ENCODE data around the gene FKTN.

The FKTN gene

DNA sequence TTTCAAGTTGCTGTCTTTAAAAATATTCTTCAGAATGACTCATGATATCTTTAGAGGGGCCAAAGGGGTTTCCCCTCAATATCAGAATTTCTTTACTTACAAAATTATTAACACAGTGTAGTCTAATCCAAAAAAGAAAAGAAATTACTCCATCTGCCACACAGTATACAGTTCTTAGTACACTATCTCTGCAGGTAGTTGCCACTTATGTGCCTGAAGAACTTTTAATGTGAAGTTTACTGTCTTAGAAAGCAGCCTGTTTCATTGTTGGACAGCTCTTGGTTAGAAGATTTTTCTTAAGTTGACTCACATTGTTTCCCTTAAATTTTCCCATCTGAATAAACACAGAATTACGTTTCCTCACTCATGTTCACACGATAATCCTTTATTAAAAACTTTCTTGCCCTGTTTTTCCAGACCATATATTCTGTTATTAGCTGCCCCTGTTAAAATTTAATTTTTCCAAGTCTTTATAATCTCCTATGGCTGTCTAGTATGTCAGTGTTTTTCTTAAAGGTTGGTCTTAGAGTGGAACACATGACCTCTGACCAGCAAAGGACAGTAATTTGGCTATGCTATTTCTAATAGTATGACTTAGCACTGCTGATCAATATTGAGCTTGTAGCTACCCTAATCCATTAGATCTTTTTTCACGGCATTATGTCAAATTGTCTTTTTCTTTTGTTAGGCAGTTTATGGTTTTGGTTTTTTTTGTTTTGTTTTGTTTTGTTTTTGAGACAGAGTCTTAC is 21.8 kb upstream of the FKTN start:
- Histone ChIP-seq H3K4me3 (IDR thresholded peaks at IDR 0.05; ENCODE audit: insufficient read depth, low read depth, low read length) (no peak overlapping the region), H3K27me3 (ENCODE audit: insufficient read depth, low read depth) (no peaks in the 10 kb centered on the region), H3K4me2 (no peak overlapping the region), H2AFZ (ENCODE audit: low read depth) (no peak overlapping the region), H3K79me2 (ENCODE audit: insufficient read depth, low read depth) (no peaks in the 10 kb centered on the region), H4K20me1 (ENCODE audit: insufficient read depth) (no peaks in the 10 kb centered on the region), H3K36me3 (ENCODE audit: insufficient read depth) (no peaks in the 10 kb centered on the region), H3K27ac (no peak overlapping the region), H3K4me1 (ENCODE audit: low read depth, poor library complexity, severe bottlenecking) (no peaks in the 10 kb centered on the region), H3K9ac (no peak overlapping the region)
- TF ChIP-seq, protein P1, sequence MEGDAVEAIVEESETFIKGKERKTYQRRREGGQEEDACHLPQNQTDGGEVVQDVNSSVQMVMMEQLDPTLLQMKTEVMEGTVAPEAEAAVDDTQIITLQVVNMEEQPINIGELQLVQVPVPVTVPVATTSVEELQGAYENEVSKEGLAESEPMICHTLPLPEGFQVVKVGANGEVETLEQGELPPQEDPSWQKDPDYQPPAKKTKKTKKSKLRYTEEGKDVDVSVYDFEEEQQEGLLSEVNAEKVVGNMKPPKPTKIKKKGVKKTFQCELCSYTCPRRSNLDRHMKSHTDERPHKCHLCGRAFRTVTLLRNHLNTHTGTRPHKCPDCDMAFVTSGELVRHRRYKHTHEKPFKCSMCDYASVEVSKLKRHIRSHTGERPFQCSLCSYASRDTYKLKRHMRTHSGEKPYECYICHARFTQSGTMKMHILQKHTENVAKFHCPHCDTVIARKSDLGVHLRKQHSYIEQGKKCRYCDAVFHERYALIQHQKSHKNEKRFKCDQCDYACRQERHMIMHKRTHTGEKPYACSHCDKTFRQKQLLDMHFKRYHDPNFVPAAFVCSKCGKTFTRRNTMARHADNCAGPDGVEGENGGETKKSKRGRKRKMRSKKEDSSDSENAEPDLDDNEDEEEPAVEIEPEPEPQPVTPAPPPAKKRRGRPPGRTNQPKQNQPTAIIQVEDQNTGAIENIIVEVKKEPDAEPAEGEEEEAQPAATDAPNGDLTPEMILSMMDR (conservative IDR thresholded peaks at IDR 0.05; ENCODE audit: low read depth, low read length) = no peak

DNA sequence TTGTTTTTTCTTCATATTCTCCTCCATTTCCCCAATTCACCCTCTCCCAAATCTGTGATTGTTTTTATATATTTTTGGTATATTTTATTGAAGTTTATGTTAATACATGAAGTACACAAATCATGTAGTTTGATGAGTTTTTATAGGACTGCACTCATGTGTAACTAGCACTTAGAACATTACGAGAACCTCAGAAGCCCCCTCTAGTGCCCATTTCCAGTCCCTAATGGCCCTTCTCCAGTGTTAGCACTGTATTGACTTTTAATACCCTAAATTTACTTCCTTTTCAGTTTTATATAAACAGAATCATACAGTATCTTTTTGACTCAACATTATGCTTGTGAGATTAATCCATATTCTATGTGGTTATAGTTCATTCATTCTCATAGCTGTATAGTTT is 18.5 kb upstream of the FKTN start:
- TF ChIP-seq, protein P1 (conservative IDR thresholded peaks at IDR 0.05; ENCODE audit: low read depth, low read length) = no peak
- Histone ChIP-seq H3K27me3 (ENCODE audit: insufficient read depth, low read depth) (no peaks in the 10 kb centered on the region), H3K27ac (no peak overlapping the region)

DNA sequence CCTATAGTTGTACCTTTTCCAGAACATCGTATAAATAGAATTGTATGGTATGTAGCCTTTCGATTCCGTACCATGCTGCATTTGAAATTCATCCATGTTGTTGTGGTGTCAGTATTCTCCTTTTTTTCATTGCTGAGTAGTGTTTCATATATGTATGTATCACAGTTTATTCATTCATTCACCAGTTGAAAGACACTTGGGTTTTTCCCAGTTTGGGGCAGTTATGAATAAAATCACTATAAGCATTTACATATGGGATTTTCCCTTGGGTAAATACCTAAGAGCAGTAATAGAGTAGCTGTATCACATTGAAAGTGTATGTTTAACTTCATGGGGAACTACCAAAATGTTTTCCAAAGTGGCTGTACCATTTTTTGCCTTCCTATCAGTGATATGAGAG is 16.1 kb upstream of the FKTN start:
- TF ChIP-seq, protein P1 (conservative IDR thresholded peaks at IDR 0.05; ENCODE audit: low read depth, low read length) = no peak

More for the DNA sequence above, 18.5 kb upstream of the FKTN start:
- H4K20me1 ChIP-seq (ENCODE audit: insufficient read depth) = no peaks in the 10 kb centered on the region
- H3K4me1 ChIP-seq (ENCODE audit: low read depth, poor library complexity, severe bottlenecking) = no peaks in the 10 kb centered on the region
- no peak overlapping the region for H3K9ac ChIP-seq
- no peaks in the 10 kb centered on the region for H3K79me2 ChIP-seq (ENCODE audit: insufficient read depth, low read depth)
- H3K4me2 ChIP-seq = no peak overlapping the region
- H2AFZ ChIP-seq (ENCODE audit: low read depth) = no peak overlapping the region
- no peak overlapping the region for H3K4me3 ChIP-seq (IDR thresholded peaks at IDR 0.05; ENCODE audit: insufficient read depth, low read depth, low read length)
- no peaks in the 10 kb centered on the region for H3K36me3 ChIP-seq (ENCODE audit: insufficient read depth)

DNA sequence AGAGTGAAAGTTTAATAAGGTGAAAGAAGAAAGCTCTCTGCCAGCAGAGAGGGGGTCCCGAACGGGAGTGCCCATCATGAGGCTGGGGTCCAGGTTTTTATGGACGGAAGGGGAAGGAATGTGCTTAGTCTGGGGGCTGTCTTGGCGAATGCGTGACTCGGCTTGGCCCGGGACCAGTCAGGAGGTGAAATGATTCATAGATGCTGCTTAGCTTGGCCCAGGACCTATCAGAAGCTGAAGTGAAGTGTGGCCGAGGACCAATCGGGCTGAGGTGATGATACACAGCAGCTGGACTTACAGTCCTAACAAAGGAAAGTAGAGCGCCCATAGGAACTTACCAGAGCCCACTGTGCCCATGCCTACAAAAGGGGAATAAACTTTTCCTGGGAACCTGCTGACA is 3.9 kb upstream of the FKTN start:
- TF ChIP-seq, protein P1 (conservative IDR thresholded peaks at IDR 0.05; ENCODE audit: low read depth, low read length) = no peak
- no peaks in the 10 kb centered on the region for H3K79me2 ChIP-seq (ENCODE audit: insufficient read depth, low read depth)

More for the DNA sequence above, 16.1 kb upstream of the FKTN start:
- Histone ChIP-seq H3K27ac (no peak overlapping the region), H3K4me2 (no peak overlapping the region), H3K4me1 (ENCODE audit: low read depth, poor library complexity, severe bottlenecking) (no peaks in the 10 kb centered on the region), H3K36me3 (ENCODE audit: insufficient read depth) (no peaks in the 10 kb centered on the region), H3K4me3 (IDR thresholded peaks at IDR 0.05; ENCODE audit: insufficient read depth, low read depth, low read length) (no peak overlapping the region), H3K27me3 (ENCODE audit: insufficient read depth, low read depth) (no peaks in the 10 kb centered on the region), H4K20me1 (ENCODE audit: insufficient read depth) (no peaks in the 10 kb centered on the region), H3K9ac (no peak overlapping the region), H3K79me2 (ENCODE audit: insufficient read depth, low read depth) (no peaks in the 10 kb centered on the region), H2AFZ (ENCODE audit: low read depth) (no peak overlapping the region)

More for the DNA sequence above, 3.9 kb upstream of the FKTN start:
- no peak overlapping the region for H3K9ac ChIP-seq
- H3K36me3 ChIP-seq (ENCODE audit: insufficient read depth) = no peaks in the 10 kb centered on the region
- no peak overlapping the region for H2AFZ ChIP-seq (ENCODE audit: low read depth)
- H3K4me1 ChIP-seq (ENCODE audit: low read depth, poor library complexity, severe bottlenecking) = peaks cover 6% of the 10 kb centered on the region
- H3K27me3 ChIP-seq (ENCODE audit: insufficient read depth, low read depth) = no peaks in the 10 kb centered on the region
- H4K20me1 ChIP-seq (ENCODE audit: insufficient read depth) = no peaks in the 10 kb centered on the region
- H3K27ac ChIP-seq = no peak overlapping the region
- no peak overlapping the region for H3K4me3 ChIP-seq (IDR thresholded peaks at IDR 0.05; ENCODE audit: insufficient read depth, low read depth, low read length)
- H3K4me2 ChIP-seq = no peak overlapping the region

All from KMS-11 (cell line).